GM12878 (cell line): Measurements from ENCODE around the gene LGI1. TPM values are rescaled to one million over a fixed set of nuclear protein-coding genes. Genes with fewer than 3 reads are reported as not detected.

Experiments
- ATAC-seq: fragments of 200-7000 bp; cut with Tn5 transposase; 3 replicates; pipeline ENCODE4 v1.9.1; 2020; ENCODE audit warnings: mild to moderate bottlenecking, moderate library complexity
- BruUV-seq: library from RNA; stranded (reverse); fragments of 400-500 nt; replicated peaks from 2 replicates; lab custom pipeline; 2021; lab: Mats Ljungman, UMichigan
- CTCF ChIA-PET: fragments of 300-600 bp; sonication (Branson Sonifier 250); formaldehyde crosslinking; extraction: SDS; loops from one replicate; lab custom pipeline; 2021; ENCODE audit warnings: inconsistent platforms; lab: Yijun Ruan, JAX
- POLR2A ChIA-PET: fragments of 350-600 bp; formaldehyde crosslinking; extraction: SDS; loops from one replicate; lab custom pipeline; 2021; ENCODE audit warnings: inconsistent platforms; lab: Charles Lee
- RAD21 ChIA-PET: fragments of 300-600 bp; sonication (Branson Sonifier 250); formaldehyde crosslinking; loops from one replicate; lab custom pipeline; 2023; ENCODE audit warnings: antibody characterized with exemption; ENCODE audit not compliant: unreplicated experiment; lab: Charles Lee
- SMC1A ChIA-PET: fragments of 300-600 bp; sonication (Branson Sonifier 250); formaldehyde crosslinking; loops from one replicate; lab custom pipeline; 2023; ENCODE audit not compliant: unreplicated experiment, uncharacterized antibody; lab: Charles Lee
- DNase-seq: peaks from one replicate; pipeline ENCODE4 v3.0.0-alpha.2; 2011; ENCODE audit warnings: low read depth, low spot score
- FAIRE-seq: peaks from 3 replicates; lab custom pipeline; 2011; peaks lifted over from hg19 to GRCh38; lab: Jason Lieb, UNC
- H2AFZ ChIP-seq: 2 replicates; pipeline ENCODE4 v1.6.0; 2011; ENCODE audit warnings: low read depth, low read length, control low read depth; ENCODE audit not compliant: control insufficient read depth
- H3K27ac ChIP-seq: 2 replicates; pipeline ENCODE4 v1.5.1; 2011; ENCODE audit warnings: control low read depth; ENCODE audit not compliant: control insufficient read depth, insufficient read depth
- H3K27me3 ChIP-seq, 2 experiments: replicated peaks in 1 of 2; 2 replicates each; pipeline versions ENCODE4 v1.6.0 to v1.6.1; 2011; ENCODE audit warnings: low read length in 1 of 2; ENCODE audit not compliant: control insufficient read depth in 2 of 2, insufficient read depth in 2 of 2
- H3K36me3 ChIP-seq, 2 experiments: 2 replicates each; pipeline ENCODE4 v1.5.1; 2011; ENCODE audit warnings: low read length in 1 of 2; ENCODE audit not compliant: control insufficient read depth in 2 of 2, insufficient read depth in 2 of 2
- H3K4me1 ChIP-seq: 2 replicates; pipeline ENCODE4 v1.6.1; 2011; ENCODE audit warnings: mild to moderate bottlenecking, low read length, moderate library complexity, mixed read lengths; ENCODE audit not compliant: control insufficient read depth, insufficient read depth
- H3K4me2 ChIP-seq: 2 replicates; pipeline ENCODE4 v1.6.0; 2011; ENCODE audit warnings: control low read depth; ENCODE audit not compliant: control insufficient read depth, insufficient read depth
- H3K4me3 ChIP-seq: fragments of 200-600 bp; sonication (generic); 2 replicates; pipeline ENCODE4 v1.5.1; 2016
- H3K79me2 ChIP-seq: 2 replicates; pipeline ENCODE4 v1.6.0; 2011; ENCODE audit warnings: low read length; ENCODE audit not compliant: control insufficient read depth, insufficient read depth
- H3K9ac ChIP-seq: 2 replicates; pipeline ENCODE4 v1.8.0; 2011; ENCODE audit warnings: low read length, control low read depth, mixed read lengths; ENCODE audit not compliant: control insufficient read depth, insufficient read depth
- H3K9me3 ChIP-seq: replicated peaks from 3 replicates; pipeline ENCODE4 v1.5.1; 2011; ENCODE audit warnings: mild to moderate bottlenecking, low read length; ENCODE audit not compliant: control insufficient read depth, insufficient read depth
- H4K20me1 ChIP-seq: 2 replicates; pipeline ENCODE4 v1.6.0; 2011; ENCODE audit not compliant: control insufficient read depth, insufficient read depth
- CBFB ChIP-seq: IDR thresholded peaks from 2 replicates; pipeline ENCODE4 v1.6.1; 2016; ENCODE audit warnings: antibody characterized with exemption, low read depth
- CBX3 ChIP-seq: fragments of 200-600 bp; sonication (generic); IDR thresholded peaks from 2 replicates; pipeline ENCODE4 v1.6.1; 2016; ENCODE audit warnings: low read depth, borderline replicate concordance
- FOXM1 ChIP-seq: IDR thresholded peaks from 2 replicates; pipeline ENCODE4 v1.6.1; 2012; ENCODE audit warnings: low read depth, mild to moderate bottlenecking, inconsistent platforms, low read length, moderate library complexity
- HDGF ChIP-seq: fragments of 450-650 bp; IDR thresholded peaks from 2 replicates; pipeline ENCODE4 v1.6.1; 2016; ENCODE audit warnings: antibody characterized with exemption
- MTA3 ChIP-seq: IDR thresholded peaks from 2 replicates; pipeline ENCODE4 v1.6.1; 2012; ENCODE audit warnings: low read length, inconsistent platforms, borderline replicate concordance
- MXI1 ChIP-seq: fragments of 150-350 bp; IDR thresholded peaks from 2 replicates; pipeline ENCODE4 v1.6.1; 2011; ENCODE audit warnings: low read depth, mild to moderate bottlenecking, inconsistent platforms, low read length, improper control_type of control experiment
- MYB ChIP-seq: fragments of 150-350 bp; IDR thresholded peaks from 2 replicates; pipeline ENCODE4 v1.6.1; 2014; ENCODE audit warnings: mild to moderate bottlenecking, low read depth, low read length, borderline replicate concordance
- NFXL1 ChIP-seq: fragments of 450-650 bp; IDR thresholded peaks from 2 replicates; pipeline ENCODE4 v1.6.1; 2017; ENCODE audit warnings: antibody characterized with exemption, mild to moderate bottlenecking, borderline replicate concordance
- NR2C1 ChIP-seq: fragments of 450-650 bp; IDR thresholded peaks from 2 replicates; pipeline ENCODE4 v1.6.1; 2017; ENCODE audit warnings: antibody characterized with exemption, mild to moderate bottlenecking, moderate library complexity
- POLR2A ChIP-seq: IDR thresholded peaks from 2 replicates; pipeline ENCODE4 v1.6.1; 2011; ENCODE audit warnings: low read depth, mild to moderate bottlenecking, low read length
- RAD51 ChIP-seq: fragments of 450-650 bp; IDR thresholded peaks from 2 replicates; pipeline ENCODE4 v1.6.1; 2016; ENCODE audit warnings: moderate library complexity, mild to moderate bottlenecking, inconsistent platforms
- SPI1 ChIP-seq: IDR thresholded peaks from 2 replicates; pipeline ENCODE4 v1.6.1; 2011; ENCODE audit warnings: low read depth, mild to moderate bottlenecking, low read length, moderate library complexity, borderline replicate concordance; ENCODE audit not compliant: insufficient read depth
- ZNF207 ChIP-seq: fragments of 450-650 bp; IDR thresholded peaks from 2 replicates; pipeline ENCODE4 v1.6.1; 2014; ENCODE audit warnings: antibody characterized with exemption, mild to moderate bottlenecking, borderline replicate concordance
- ZZZ3 ChIP-seq: IDR thresholded peaks from 2 replicates; pipeline ENCODE4 v1.6.1; 2011; ENCODE audit warnings: low read depth; ENCODE audit not compliant: control insufficient read depth, insufficient read length
- WGBS: methylation state at CpG from one replicate; pipeline ENCODE4 v1.1.6; 2016; ENCODE audit warnings: low lambda C conversion rate; ENCODE audit not compliant: insufficient replicate concordance, insufficient coverage; ENCODE audit errors: missing lambda C conversion rate; 5-methylcytosine and 5-hydroxymethylcytosine counted together
- in situ Hi-C: fragments of 300-500 bp; cut with MboI; formaldehyde crosslinking; loops from 9 replicates; pipeline ENCODE4 v1.14.3; 2018; ENCODE audit warnings: mixed read lengths
- intact Hi-C: fragments of 100-400 bp; cut with micrococcal nuclease; formaldehyde crosslinking; loops from one replicate; pipeline ENCODE4 v1.14.2; 2022; ENCODE audit not compliant: unreplicated experiment
- polyA plus RNA-seq, 11 experiments: library from polyadenylated mRNA; depleted of rRNA in 4 of 11; unstranded in 6 of 11; stranded (reverse) in 5 of 11; fragments of >200 nt; fragmentation: Nextera tagmentation in 4 of 11; fragmentation: Illumina TruSeq in 1 of 11; extraction: Ambion mirVana in 4 of 11; extraction: Trizol in 1 of 11; gene quantifications; 1 replicate in 1 of 11; 2 replicates in 10 of 11; pipeline versions ENCODE4 v1.2.1 to v1.2.3, GENCODE V29; 2011 to 2016; ENCODE audit warnings: inconsistent platforms in 2 of 11, missing spikeins in 2 of 11, low read depth in 1 of 11
- total RNA-seq, 4 experiments: library from RNA; depleted of rRNA in 3 of 4; stranded (reverse); fragments of >200 nt in 3 of 4; fragmentation: Illumina TruSeq in 1 of 4; extraction: Trizol in 1 of 4; gene quantifications; 2 replicates each; pipeline versions ENCODE4 v1.2.1 to v1.2.3, GENCODE V29; 2013 to 2021
- TF ChIP-seq, protein P1 (sequence below): fragments of 450-650 bp; IDR thresholded peaks from 2 replicates; pipeline ENCODE4 v1.6.1; 2016; ENCODE audit warnings: mild to moderate bottlenecking
- TF ChIP-seq, protein P2 (sequence below): fragments of 150-350 bp; IDR thresholded peaks from 2 replicates; pipeline ENCODE4 v1.6.1; 2014; ENCODE audit warnings: mild to moderate bottlenecking, low read depth, low read length
- TF ChIP-seq, protein P3 (sequence below): fragments of 450-650 bp; IDR thresholded peaks from 2 replicates; pipeline ENCODE4 v1.6.1; 2016; ENCODE audit warnings: mild to moderate bottlenecking, moderate library complexity, borderline replicate concordance

Gene LGI1
- total and polyA plus RNA-seq, 10 of the 15 experiments (the other 5 are each of a cell fraction or from before 2014, with no cell fraction given) = not detected

DNA sequence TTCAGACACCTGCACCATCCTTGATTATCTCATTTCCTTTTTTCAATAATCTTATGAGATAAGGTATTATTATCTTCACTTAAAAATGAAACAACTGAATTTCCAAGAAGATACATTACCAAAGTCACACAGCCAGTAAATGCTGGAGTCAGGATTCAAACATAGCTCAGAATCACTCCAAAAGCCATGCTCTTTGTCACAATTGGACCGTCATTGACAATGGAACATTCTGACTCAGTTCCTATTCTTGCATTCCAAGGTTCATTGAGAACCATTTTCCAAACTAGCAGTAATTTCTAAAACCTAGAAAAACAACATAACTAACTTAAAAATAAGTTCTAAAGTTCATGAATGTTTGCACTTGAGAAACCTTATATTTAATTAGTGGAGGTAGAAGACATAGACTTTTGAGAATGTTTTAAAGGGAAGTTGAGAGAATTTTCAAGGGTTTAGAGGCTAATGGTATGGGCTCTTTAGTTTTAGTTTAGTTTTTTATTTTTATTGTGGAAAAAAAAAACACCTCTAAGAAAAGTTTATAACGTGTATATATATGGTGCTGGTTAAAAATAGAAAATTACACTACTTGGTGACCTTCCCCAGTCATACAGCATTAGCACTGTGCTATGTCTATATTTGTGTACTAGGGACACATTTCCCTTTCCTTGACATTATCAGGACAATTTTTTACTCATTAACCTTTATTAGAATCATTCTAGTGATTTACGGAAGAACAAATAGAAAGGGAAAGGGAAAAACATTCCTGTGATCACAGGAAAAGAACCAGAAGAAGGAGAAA, 30.9 kb downstream of the LGI1 start:
- in situ Hi-C loops = no loop called here

More for the DNA sequence above, 30.9 kb downstream of the LGI1 start:
- H3K4me1 ChIP-seq = no peaks in the 10 kb centered on the region
- FAIRE-seq (no peak), ATAC-seq (no peak), DNase-seq (no peak)
- intact Hi-C loops = no loop called here
- no TSS peak for BruUV-seq
- H4K20me1 ChIP-seq = no peaks in the 10 kb centered on the region
- ChIA-PET POLR2A (no interaction called here), SMC1A (no interaction called here), CTCF (no interaction called here), RAD21 (no interaction called here)
- no peaks in the 10 kb centered on the region for H3K9me3 ChIP-seq
- H3K36me3 ChIP-seq = no peaks in the 10 kb centered on the region
- H2AFZ ChIP-seq = no peak overlapping the region
- no peak overlapping the region for H3K9ac ChIP-seq
- WGBS = 46% methylated on average over 3 of the region's 3 CpGs
- H3K27ac ChIP-seq = no peak overlapping the region
- no peak overlapping the region for H3K4me3 ChIP-seq
- TF ChIP-seq, protein P1, sequence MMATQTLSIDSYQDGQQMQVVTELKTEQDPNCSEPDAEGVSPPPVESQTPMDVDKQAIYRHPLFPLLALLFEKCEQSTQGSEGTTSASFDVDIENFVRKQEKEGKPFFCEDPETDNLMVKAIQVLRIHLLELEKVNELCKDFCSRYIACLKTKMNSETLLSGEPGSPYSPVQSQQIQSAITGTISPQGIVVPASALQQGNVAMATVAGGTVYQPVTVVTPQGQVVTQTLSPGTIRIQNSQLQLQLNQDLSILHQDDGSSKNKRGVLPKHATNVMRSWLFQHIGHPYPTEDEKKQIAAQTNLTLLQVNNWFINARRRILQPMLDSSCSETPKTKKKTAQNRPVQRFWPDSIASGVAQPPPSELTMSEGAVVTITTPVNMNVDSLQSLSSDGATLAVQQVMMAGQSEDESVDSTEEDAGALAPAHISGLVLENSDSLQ = no peak
- TF ChIP-seq CBFB (no peak), MYB (no peak), NFXL1 (no peak), ZNF207 (no peak), SPI1 (no peak), POLR2A (no peak), RAD51 (no peak), ZZZ3 (no peak), MXI1 (no peak), FOXM1 (no peak), NR2C1 (no peak), MTA3 (no peak), CBX3 (no peak), HDGF (no peak)
- TF ChIP-seq, protein P2, sequence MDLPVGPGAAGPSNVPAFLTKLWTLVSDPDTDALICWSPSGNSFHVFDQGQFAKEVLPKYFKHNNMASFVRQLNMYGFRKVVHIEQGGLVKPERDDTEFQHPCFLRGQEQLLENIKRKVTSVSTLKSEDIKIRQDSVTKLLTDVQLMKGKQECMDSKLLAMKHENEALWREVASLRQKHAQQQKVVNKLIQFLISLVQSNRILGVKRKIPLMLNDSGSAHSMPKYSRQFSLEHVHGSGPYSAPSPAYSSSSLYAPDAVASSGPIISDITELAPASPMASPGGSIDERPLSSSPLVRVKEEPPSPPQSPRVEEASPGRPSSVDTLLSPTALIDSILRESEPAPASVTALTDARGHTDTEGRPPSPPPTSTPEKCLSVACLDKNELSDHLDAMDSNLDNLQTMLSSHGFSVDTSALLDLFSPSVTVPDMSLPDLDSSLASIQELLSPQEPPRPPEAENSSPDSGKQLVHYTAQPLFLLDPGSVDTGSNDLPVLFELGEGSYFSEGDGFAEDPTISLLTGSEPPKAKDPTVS = no peak
- TF ChIP-seq, protein P3, sequence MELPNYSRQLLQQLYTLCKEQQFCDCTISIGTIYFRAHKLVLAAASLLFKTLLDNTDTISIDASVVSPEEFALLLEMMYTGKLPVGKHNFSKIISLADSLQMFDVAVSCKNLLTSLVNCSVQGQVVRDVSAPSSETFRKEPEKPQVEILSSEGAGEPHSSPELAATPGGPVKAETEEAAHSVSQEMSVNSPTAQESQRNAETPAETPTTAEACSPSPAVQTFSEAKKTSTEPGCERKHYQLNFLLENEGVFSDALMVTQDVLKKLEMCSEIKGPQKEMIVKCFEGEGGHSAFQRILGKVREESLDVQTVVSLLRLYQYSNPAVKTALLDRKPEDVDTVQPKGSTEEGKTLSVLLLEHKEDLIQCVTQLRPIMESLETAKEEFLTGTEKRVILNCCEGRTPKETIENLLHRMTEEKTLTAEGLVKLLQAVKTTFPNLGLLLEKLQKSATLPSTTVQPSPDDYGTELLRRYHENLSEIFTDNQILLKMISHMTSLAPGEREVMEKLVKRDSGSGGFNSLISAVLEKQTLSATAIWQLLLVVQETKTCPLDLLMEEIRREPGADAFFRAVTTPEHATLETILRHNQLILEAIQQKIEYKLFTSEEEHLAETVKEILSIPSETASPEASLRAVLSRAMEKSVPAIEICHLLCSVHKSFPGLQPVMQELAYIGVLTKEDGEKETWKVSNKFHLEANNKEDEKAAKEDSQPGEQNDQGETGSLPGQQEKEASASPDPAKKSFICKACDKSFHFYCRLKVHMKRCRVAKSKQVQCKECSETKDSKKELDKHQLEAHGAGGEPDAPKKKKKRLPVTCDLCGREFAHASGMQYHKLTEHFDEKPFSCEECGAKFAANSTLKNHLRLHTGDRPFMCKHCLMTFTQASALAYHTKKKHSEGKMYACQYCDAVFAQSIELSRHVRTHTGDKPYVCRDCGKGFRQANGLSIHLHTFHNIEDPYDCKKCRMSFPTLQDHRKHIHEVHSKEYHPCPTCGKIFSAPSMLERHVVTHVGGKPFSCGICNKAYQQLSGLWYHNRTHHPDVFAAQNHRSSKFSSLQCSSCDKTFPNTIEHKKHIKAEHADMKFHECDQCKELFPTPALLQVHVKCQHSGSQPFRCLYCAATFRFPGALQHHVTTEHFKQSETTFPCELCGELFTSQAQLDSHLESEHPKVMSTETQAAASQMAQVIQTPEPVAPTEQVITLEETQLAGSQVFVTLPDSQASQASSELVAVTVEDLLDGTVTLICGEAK = no peak
- H3K4me2 ChIP-seq = no peak overlapping the region
- no peaks in the 10 kb centered on the region for H3K27me3 ChIP-seq
- no peaks in the 10 kb centered on the region for H3K79me2 ChIP-seq
